ENCODE results near the gene PPP1CB.

- no peak for TF ChIP-seq POLR2A (IDR thresholded peaks at IDR 0.05)
- TF ChIP-seq CTCF (IDR thresholded peaks at IDR 0.05) = no peak
Measured at GRCh38 chr2:28751956-28752630, 463 bp downstream of the PPP1CB start.

Measured in transverse colon (tissue), 3 donors.